ENCODE results near the gene SGPL1. TPM values are rescaled to one million over a fixed set of nuclear protein-coding genes. Genes with fewer than 3 reads are reported as not detected.

The SGPL1 gene
- total and polyA plus RNA-seq, 2 of the 8 experiments (the other 6 are each of a cell fraction or from before 2014, with no cell fraction given) = 20.5 to 51.6 TPM

- TF ChIP-seq CHD7 (IDR thresholded peaks at IDR 0.05; ENCODE audit: insufficient replicate concordance, low read length) = no peak
- no peak for TF ChIP-seq SIRT6 (IDR thresholded peaks at IDR 0.05; ENCODE audit: low read length)
- TF ChIP-seq NANOG (IDR thresholded peaks at IDR 0.05; ENCODE audit: insufficient read depth, low read depth, low read length, poor library complexity, severe bottlenecking) = no peak
- no peak for TF ChIP-seq PHF8 (conservative IDR thresholded peaks at IDR 0.05; ENCODE audit: low read depth, low read length)
- TF ChIP-seq EP300 (IDR thresholded peaks at IDR 0.05; ENCODE audit: borderline replicate concordance in 1 of 2, low read depth in 2 of 2, low read length in 2 of 2) = no peak
- TF ChIP-seq TAF7 (optimal IDR thresholded peaks at IDR 0.05; ENCODE audit: borderline replicate concordance, low read depth, low read length) = no peak
- no peak for TF ChIP-seq RAD21 (IDR thresholded peaks at IDR 0.05 in 1 of 2, conservative IDR thresholded peaks at IDR 0.05 in 1 of 2; ENCODE audit: low read depth in 2 of 2, low read length in 2 of 2)
- no peak for TF ChIP-seq KDM1A (IDR thresholded peaks at IDR 0.05; ENCODE audit: borderline replicate concordance, low read length)
- no peak for TF ChIP-seq GTF2F1 (IDR thresholded peaks at IDR 0.05; ENCODE audit: borderline replicate concordance, low read depth, low read length)
- TF ChIP-seq GABPA (IDR thresholded peaks at IDR 0.05; ENCODE audit: borderline replicate concordance, insufficient read depth, low read length) = no peak
- no peak for TF ChIP-seq ZNF274 (IDR thresholded peaks at IDR 0.05; ENCODE audit: borderline replicate concordance, extremely low read depth, low read length)
Measured at GRCh38 chr10:70846795-70847194, 31.0 kb downstream of the SGPL1 start (continued).
